ENCODE data around the gene KRT86.

Gene KRT86

DNA sequence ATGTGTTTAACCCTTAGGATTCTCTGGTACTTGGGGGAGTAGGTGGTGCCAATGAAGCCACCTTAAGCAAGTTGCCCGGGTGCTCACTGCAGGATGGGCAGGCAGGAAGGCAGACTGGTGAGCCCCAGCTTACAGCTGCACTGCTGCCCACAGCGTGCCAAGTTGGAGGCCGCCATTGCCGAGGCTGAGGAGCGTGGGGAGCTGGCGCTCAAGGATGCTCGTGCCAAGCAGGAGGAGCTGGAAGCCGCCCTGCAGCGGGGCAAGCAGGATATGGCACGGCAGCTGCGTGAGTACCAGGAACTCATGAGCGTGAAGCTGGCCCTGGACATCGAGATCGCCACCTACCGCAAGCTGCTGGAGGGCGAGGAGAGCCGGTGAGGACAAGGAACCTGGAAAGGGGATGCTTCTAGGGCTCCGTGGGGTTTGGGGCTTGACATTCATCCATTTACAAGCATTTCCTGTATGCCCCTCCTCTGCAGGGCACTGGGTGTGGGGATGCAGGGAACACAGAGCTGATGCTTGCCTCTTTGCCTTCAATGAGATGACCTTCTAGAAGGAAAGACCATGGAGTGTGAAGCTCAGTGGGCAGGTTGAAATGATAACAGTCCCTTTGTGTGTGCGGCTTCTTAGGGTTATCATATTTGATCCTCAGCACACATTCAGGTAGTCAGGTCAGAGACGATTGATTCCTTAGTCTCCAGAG is 29.0 kb upstream of the KRT86 start:
- TF ChIP-seq, protein P1, sequence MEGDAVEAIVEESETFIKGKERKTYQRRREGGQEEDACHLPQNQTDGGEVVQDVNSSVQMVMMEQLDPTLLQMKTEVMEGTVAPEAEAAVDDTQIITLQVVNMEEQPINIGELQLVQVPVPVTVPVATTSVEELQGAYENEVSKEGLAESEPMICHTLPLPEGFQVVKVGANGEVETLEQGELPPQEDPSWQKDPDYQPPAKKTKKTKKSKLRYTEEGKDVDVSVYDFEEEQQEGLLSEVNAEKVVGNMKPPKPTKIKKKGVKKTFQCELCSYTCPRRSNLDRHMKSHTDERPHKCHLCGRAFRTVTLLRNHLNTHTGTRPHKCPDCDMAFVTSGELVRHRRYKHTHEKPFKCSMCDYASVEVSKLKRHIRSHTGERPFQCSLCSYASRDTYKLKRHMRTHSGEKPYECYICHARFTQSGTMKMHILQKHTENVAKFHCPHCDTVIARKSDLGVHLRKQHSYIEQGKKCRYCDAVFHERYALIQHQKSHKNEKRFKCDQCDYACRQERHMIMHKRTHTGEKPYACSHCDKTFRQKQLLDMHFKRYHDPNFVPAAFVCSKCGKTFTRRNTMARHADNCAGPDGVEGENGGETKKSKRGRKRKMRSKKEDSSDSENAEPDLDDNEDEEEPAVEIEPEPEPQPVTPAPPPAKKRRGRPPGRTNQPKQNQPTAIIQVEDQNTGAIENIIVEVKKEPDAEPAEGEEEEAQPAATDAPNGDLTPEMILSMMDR (IDR thresholded peaks at IDR 0.05; ENCODE audit: low read depth, low read length, missing control alignments), result no peak
- DNase-seq (ENCODE audit: low read depth), result no peak
- H3K4me3 ChIP-seq (ENCODE audit: low read depth, low read length), result no peak overlapping the region; the same call in 1 of the 2 replicates

DNA sequence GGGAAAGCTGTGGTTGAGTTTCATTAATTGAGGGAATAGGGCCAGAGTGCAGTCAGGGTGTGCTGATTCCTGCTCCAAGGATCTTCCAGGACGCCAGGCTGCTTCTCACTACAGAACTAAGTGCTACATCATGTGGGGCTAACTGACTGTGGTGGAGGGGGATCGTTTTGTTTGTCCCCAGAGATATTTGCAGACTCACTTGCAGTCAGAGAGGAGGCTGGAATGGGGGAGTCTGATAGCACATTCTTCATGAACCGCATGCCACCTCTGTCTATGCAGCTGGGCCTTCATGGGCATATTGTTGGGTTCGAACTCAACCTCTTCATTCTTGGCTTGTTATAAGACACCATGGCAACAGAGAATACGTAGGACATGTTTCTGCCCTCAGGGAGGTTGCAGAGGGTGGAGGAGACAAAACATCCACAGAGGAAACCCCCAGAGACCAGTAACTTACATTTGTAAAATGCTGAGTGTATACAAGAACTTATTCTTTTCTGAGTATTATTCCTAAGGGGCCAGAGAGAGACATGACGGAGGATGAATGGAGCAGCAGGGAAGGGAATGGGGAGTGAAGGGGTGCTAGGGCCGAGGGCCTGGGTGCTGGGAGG is 28.4 kb upstream of the KRT86 start:
- DNase-seq (ENCODE audit: low read depth), result no peak
- TF ChIP-seq, protein P1 (IDR thresholded peaks at IDR 0.05; ENCODE audit: low read depth, low read length, missing control alignments), result no peak
- H3K4me3 ChIP-seq (ENCODE audit: low read depth, low read length), result no peak overlapping the region

DNA sequence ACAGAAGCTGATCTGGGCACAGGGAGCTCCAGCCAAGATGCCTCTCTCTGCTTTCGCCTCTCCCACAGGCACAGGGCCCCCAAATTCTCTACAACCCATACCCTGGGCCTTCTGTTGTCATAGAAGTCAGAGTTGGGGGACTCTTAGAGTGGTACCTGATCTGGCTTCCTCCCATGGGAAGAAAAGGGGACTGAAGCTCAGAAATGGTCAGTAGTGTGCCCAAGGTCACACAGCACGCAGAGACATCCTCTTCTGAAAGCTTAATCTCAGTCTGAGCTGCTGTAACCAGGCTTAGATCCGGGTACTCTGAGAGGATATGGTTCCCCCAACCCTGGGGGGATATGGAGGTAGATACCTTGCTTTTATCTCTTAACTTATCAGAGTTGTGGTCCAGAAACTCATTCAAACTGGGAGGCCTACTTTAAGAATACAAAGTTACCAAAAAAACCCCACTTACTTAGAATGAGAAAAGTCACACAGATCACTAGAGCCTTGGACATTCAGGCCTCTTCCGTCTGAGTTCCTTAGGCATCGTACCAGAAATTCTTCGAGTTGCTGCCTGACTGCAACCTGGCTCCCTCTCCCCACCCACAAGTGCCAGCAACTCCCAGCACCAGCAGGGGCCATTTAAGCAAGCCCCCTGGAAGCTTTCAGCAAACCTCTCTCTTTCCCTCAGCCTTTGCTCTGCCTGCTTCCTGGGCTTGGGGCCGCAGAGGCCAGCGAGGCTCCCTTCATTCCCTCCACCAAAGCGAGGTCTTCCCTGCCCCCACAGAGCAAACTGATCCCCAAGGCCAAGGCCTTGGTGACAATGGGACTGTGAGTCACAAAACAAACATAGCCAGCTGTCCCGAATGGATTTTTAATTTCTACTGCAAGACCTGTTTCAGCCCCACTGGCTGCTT is 27.5 kb upstream of the KRT86 start:
- TF ChIP-seq, protein P1 (IDR thresholded peaks at IDR 0.05; ENCODE audit: low read depth, low read length, missing control alignments), result no peak
- DNase-seq (ENCODE audit: low read depth), result no peak
- H3K4me3 ChIP-seq (ENCODE audit: low read depth, low read length), result no peak overlapping the region

DNA sequence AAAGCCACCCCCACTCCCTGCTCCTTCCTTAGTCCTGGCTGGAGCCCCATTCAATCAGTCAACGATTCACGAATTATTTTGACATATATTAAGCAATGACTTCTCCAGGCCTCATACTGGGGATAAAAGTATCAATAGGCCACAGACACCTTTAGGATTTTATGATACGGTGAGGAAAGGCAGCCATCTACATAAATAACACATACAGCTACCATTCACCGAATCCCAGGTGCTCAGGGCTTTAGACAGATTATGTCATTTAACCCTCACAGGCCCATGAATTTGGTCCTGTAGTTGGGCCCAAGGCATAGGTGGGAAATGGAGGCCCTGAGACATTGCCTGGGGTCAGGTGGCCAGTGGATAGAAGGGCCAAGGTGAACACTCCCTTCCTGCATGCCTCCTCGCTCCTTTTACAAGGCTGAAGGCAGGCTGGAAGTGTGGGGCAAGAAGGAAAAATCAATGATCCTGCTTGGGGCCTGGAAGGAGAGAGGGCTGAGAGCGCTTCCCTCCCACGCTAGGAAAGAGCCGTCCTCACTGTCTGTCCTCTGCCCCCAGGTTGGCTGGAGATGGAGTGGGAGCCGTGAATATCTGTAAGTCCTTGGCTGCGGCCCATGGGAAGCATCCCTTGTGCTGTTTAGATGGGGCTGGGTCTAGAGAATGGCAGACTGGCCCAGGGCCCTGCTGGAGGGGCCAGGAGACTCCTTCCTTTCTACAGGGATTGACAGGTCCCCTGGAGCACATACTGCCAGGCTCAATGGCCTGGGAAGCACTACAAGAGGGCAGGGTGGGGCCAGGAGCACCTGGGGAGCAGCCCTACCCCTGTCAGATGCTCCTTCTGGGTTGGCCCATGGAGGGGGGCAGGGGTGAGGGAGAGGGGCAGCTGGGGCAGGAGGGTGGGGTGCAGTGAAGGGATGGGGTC is 26.6 kb upstream of the KRT86 start:
- H3K4me3 ChIP-seq (ENCODE audit: low read depth, low read length), result no peak overlapping the region
- DNase-seq (ENCODE audit: low read depth), result no peak
- TF ChIP-seq, protein P1 (IDR thresholded peaks at IDR 0.05; ENCODE audit: low read depth, low read length, missing control alignments), result no peak

DNA sequence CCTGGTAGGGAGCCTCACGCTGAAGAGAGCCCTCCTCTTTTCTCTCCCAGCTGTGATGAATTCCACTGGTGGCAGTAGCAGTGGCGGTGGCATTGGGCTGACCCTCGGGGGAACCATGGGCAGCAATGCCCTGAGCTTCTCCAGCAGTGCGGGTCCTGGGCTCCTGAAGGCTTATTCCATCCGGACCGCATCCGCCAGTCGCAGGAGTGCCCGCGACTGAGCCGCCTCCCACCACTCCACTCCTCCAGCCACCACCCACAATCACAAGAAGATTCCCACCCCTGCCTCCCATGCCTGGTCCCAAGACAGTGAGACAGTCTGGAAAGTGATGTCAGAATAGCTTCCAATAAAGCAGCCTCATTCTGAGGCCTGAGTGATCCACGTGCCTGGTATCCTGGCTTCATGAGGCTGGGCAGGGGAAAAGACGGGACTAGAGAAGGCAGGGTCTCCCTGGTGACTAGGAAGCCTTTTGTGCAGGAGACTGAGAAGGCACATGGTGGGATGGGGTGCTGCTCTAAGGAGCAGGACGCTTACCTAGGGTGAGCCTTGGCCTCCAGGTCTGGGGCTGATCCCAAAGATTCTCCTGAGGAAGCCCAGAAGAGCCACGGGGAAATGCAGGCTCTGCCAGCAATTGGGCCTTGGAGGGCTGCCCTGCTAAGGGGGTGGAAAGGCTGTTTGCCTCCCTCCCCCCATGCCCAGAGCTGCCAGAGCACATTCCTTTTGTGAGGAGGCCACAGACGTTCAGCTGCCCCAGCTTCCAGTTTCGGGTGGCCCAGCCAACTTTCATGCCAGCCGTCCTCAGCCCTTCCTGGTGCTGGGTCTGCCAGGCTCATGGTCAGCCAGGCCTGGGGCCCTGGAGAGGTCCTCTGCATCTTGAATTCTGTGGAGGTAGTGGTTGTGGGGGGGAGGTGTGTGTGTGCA is 25.6 kb upstream of the KRT86 start:
- no peak for DNase-seq (ENCODE audit: low read depth)
- TF ChIP-seq, protein P1 (IDR thresholded peaks at IDR 0.05; ENCODE audit: low read depth, low read length, missing control alignments), result no peak
- H3K4me3 ChIP-seq (ENCODE audit: low read depth, low read length), result no peak overlapping the region
